ENCODE results near the gene PLEKHH1.
"Not testable (repeated sequence)": the region's sequence is repeated elsewhere in the genome, so short reads cannot be mapped to it uniquely, and the experiment has no call there.

Gene PLEKHH1

GRCh38 chr14:67533754-67534085 is 630 bp downstream of the PLEKHH1 start:
- no peak for DNase-seq (ENCODE audit: low spot score)

GRCh38 chr14:67536087-67536486 is 3.0 kb downstream of the PLEKHH1 start:
- no peak for DNase-seq (ENCODE audit: low spot score)

- DNase-seq (ENCODE audit: low spot score), result no peak
These were observed 4.6 kb downstream of the PLEKHH1 start for GRCh38 chr14:67537736-67538135.

- no peak for DNase-seq (ENCODE audit: low spot score)
These were observed 5.4 kb downstream of the PLEKHH1 start for GRCh38 chr14:67538501-67538900.

- no peak for DNase-seq (ENCODE audit: low spot score)
These were observed 6.0 kb downstream of the PLEKHH1 start for GRCh38 chr14:67539116-67539515.

GRCh38 chr14:67541448-67542387 is 8.6 kb downstream of the PLEKHH1 start:
- DNase-seq (ENCODE audit: low spot score), result no peak

GRCh38 chr14:67542620-67543019 is 9.5 kb downstream of the PLEKHH1 start:
- not testable (repeated sequence) for DNase-seq (ENCODE audit: low spot score)

- DNase-seq (ENCODE audit: low spot score), result no peak
These were observed 11.5 kb downstream of the PLEKHH1 start for GRCh38 chr14:67544590-67544989.

GRCh38 chr14:67547224-67547780 is 14.2 kb downstream of the PLEKHH1 start:
- no peak for DNase-seq (ENCODE audit: low spot score)

- no peak for DNase-seq (ENCODE audit: low spot score)
These were observed 16.6 kb downstream of the PLEKHH1 start for GRCh38 chr14:67549734-67550133.

GRCh38 chr14:67551123-67551522 is 18.0 kb downstream of the PLEKHH1 start:
- no peak for DNase-seq (ENCODE audit: low spot score)

- no peak for DNase-seq (ENCODE audit: low spot score)
These were observed 18.9 kb downstream of the PLEKHH1 start for GRCh38 chr14:67551940-67552339.

GRCh38 chr14:67553547-67553946 is 20.5 kb downstream of the PLEKHH1 start:
- DNase-seq (ENCODE audit: low spot score), result no peak

- no peak for DNase-seq (ENCODE audit: low spot score)
These were observed 21.3 kb downstream of the PLEKHH1 start for GRCh38 chr14:67554341-67554740.

- no peak for DNase-seq (ENCODE audit: low spot score)
These were observed 22.5 kb downstream of the PLEKHH1 start for GRCh38 chr14:67555518-67556090.

- DNase-seq (ENCODE audit: low spot score), result no peak
These were observed 23.6 kb downstream of the PLEKHH1 start for GRCh38 chr14:67556671-67557070.

GRCh38 chr14:67557118-67557517 is 24.0 kb downstream of the PLEKHH1 start:
- no peak for DNase-seq (ENCODE audit: low spot score)

- no peak for DNase-seq (ENCODE audit: low spot score)
These were observed 24.6 kb downstream of the PLEKHH1 start for GRCh38 chr14:67557656-67558055.

- DNase-seq (ENCODE audit: low spot score), result no peak
These were observed 26.5 kb downstream of the PLEKHH1 start for GRCh38 chr14:67559639-67560038.

GRCh38 chr14:67562025-67562775 is 29.1 kb downstream of the PLEKHH1 start:
- DNase-seq (ENCODE audit: low spot score), result no peak

GRCh38 chr14:67562776-67563150 is 29.7 kb downstream of the PLEKHH1 start:
- no peak for DNase-seq (ENCODE audit: low spot score)

- DNase-seq (ENCODE audit: low spot score), result no peak
These were observed 31.1 kb downstream of the PLEKHH1 start for GRCh38 chr14:67564236-67564635.

- DNase-seq (ENCODE audit: low spot score), result no peak
These were observed 33.8 kb downstream of the PLEKHH1 start for GRCh38 chr14:67566908-67567307.
